Naive thymus-derived CD4-positive, alpha-beta T cell (primary cell): ENCODE data around the gene CIPC. TPM values are rescaled to one million over a fixed set of nuclear protein-coding genes. Genes with fewer than 3 reads are reported as not detected.
A peak's percentile ranks its signal among the peaks of the same experiment; 100 is the strongest.

Source experiments
- ATAC-seq: fragments of 150-1000 bp; cut with Tn5 transposase; 2 replicates; pipeline ENCODE4 v1.10.0; 2021; ENCODE audit warnings: mild to moderate bottlenecking, moderate library complexity
- CTCF ChIA-PET: fragments of 350-600 bp; sonication (Branson Sonifier 250); formaldehyde crosslinking; loops from one replicate; lab custom pipeline; 2021; ENCODE audit warnings: antibody characterized with exemption; lab: Charles Lee
- POLR2A ChIA-PET: fragments of 350-600 bp; sonication (Branson Sonifier 250); formaldehyde crosslinking; loops from one replicate; lab custom pipeline; 2021; ENCODE audit warnings: antibody characterized with exemption, inconsistent platforms; lab: Charles Lee
- DNase-seq, 9 donors: peaks; one replicate each; pipeline versions ENCODE4 v3.0.0 to v3.0.0-alpha.2; 2020 to 2022; ENCODE audit warnings: mixed read lengths in 1 of 9
- H3K27ac ChIP-seq: one replicate; pipeline ENCODE4 v1.7.0; 2013; ENCODE audit warnings: mild to moderate bottlenecking, low read depth, low read length, moderate library complexity
- H3K27me3 ChIP-seq, 2 donors: one replicate each; pipeline ENCODE4 v1.7.0; 2013; ENCODE audit warnings: low read length in 2 of 2, mild to moderate bottlenecking in 2 of 2, moderate library complexity in 2 of 2; ENCODE audit not compliant: control insufficient read depth in 2 of 2, insufficient read depth in 2 of 2
- H3K36me3 ChIP-seq, 3 experiments: 1 replicate in 2 of 3; 2 replicates in 1 of 3; pipeline ENCODE4 v1.7.0; 2013; ENCODE audit warnings: low read length in 3 of 3, mild to moderate bottlenecking in 3 of 3, moderate library complexity in 1 of 3; ENCODE audit not compliant: insufficient read depth in 3 of 3, control insufficient read depth in 2 of 3
- H3K4me1 ChIP-seq, 2 donors: one replicate each; pipeline ENCODE4 v1.7.0; 2013; ENCODE audit warnings: low read length in 2 of 2, mild to moderate bottlenecking in 2 of 2, moderate library complexity in 1 of 2; ENCODE audit not compliant: control insufficient read depth in 2 of 2, insufficient read depth in 2 of 2
- H3K4me3 ChIP-seq: 2 replicates; pipeline ENCODE4 v1.7.0; 2013; ENCODE audit warnings: mild to moderate bottlenecking, low read length
- H3K9me3 ChIP-seq, 3 experiments: 1 replicate in 2 of 3; 2 replicates in 1 of 3; pipeline ENCODE4 v1.7.0; 2013; ENCODE audit warnings: low read length in 3 of 3; ENCODE audit not compliant: control insufficient read depth in 2 of 3
- H3K27ac Mint-ChIP-seq, 9 donors: one replicate each; pipeline ENCODE4 v1.8.0; 2020 to 2022; ENCODE audit warnings: mixed read lengths in 9 of 9, mild to moderate bottlenecking in 8 of 9, moderate library complexity in 5 of 9, inconsistent platforms in 2 of 9
- H3K27me3 Mint-ChIP-seq, 5 donors: one replicate each; pipeline ENCODE4 v1.8.0; 2021 to 2022; ENCODE audit warnings: mixed read lengths in 5 of 5, mild to moderate bottlenecking in 1 of 5
- H3K36me3 Mint-ChIP-seq, 5 donors: one replicate each; pipeline ENCODE4 v1.8.0; 2020 to 2022; ENCODE audit warnings: mixed read lengths in 5 of 5, mild to moderate bottlenecking in 3 of 5, inconsistent platforms in 1 of 5
- H3K4me1 Mint-ChIP-seq, 7 donors: one replicate each; pipeline ENCODE4 v1.8.0; 2020 to 2022; ENCODE audit warnings: mixed read lengths in 7 of 7, mild to moderate bottlenecking in 3 of 7, inconsistent platforms in 1 of 7
- H3K4me3 Mint-ChIP-seq, 10 donors: one replicate each; pipeline ENCODE4 v1.8.0; 2020 to 2022; ENCODE audit warnings: mild to moderate bottlenecking in 10 of 10, mixed read lengths in 10 of 10, moderate library complexity in 6 of 10, inconsistent platforms in 2 of 10
- H3K9me3 Mint-ChIP-seq, 11 donors: one replicate each; pipeline ENCODE4 v1.8.0; 2020 to 2022; ENCODE audit warnings: mixed read lengths in 11 of 11, mild to moderate bottlenecking in 4 of 11, inconsistent platforms in 1 of 11, moderate library complexity in 1 of 11
- intact Hi-C, 2 donors: fragments of 100-400 bp; cut with micrococcal nuclease; formaldehyde crosslinking; loops; one replicate each; pipeline ENCODE4 v1.15.1; 2023
- polyA plus RNA-seq, 2 donors: library from polyadenylated mRNA; unstranded; fragments of 300-500 nt; fragmentation: Illumina TruSeq; gene quantifications; one replicate each; pipeline ENCODE4 v1.2.3, GENCODE V29; 2021
- total RNA-seq, 6 experiments: library from RNA in 5 of 6; stranded (reverse) in 5 of 6; gene quantifications; 1 replicate in 5 of 6; 2 replicates in 1 of 6; pipeline ENCODE4 v1.2.3 and lab custom pipeline; 2021 to 2026

CIPC gene
- total and polyA plus RNA-seq, 7 experiments from 2014 or later: 4.3 to 14.2 (median 10.5) TPM

- no peak for ATAC-seq
- no peaks in the 10 kb centered on the region for H3K36me3 Mint-ChIP-seq
Observed at GRCh38 chr14:77068517-77069200, 29.4 kb upstream of the CIPC start.

DNA sequence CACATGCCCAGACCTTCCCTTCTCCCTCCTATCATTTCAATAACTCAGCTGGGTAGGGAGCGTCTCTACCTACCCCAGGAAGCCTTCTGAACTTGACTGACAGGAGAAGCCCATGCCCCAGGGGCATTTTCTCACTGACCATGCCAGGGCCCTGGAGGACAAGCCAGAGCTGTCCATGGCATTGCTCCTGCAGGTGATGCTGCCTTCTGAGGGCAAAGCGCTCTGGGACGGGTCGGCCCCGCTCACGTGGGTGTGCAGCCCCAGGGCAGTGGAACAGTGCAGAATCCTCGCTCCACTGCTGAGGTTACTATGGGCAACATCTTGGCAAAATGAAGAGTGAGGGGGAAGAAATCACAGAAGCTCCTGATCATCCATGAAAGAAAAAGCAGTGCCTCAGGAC is 28.5 kb upstream of the CIPC start:
- Mint-ChIP-seq H3K36me3 (no peaks in the 10 kb centered on the region), H3K9me3 (no peaks in the 10 kb centered on the region), H3K27me3 (peaks cover 0 to 14% (median 4%) of the 10 kb centered on the region in 5 donors), H3K27ac (no peak overlapping the region), H3K4me1 (peaks cover 0 to 3% (median 0%) of the 10 kb centered on the region in 7 donors), H3K4me3 (no peak overlapping the region)
- intact Hi-C loops: no loop called here
- no peak overlapping the region for H3K27ac ChIP-seq
- H3K4me1 ChIP-seq: no peaks in the 10 kb centered on the region
- H3K27me3 ChIP-seq: no peaks in the 10 kb centered on the region
- ATAC-seq (no peak), DNase-seq (no peak)
- no peaks in the 10 kb centered on the region for H3K36me3 ChIP-seq
- no peak overlapping the region for H3K4me3 ChIP-seq
- ChIA-PET POLR2A (interaction anchor here (1.2 to 1.6 kb wide), 4 partner anchors 156 to 196 kb away, joined by 3 to 4 read pairs (median 4); no protein-coding TSS in a partner anchor), CTCF (interaction anchor here (1.1 to 10.5 kb wide), 24 partner anchors 10 to 484 kb away, joined by 3 to 204 read pairs (median 6); no protein-coding TSS in a partner anchor)
- H3K9me3 ChIP-seq: no peaks in the 10 kb centered on the region

More at GRCh38 chr14:77068517-77069200, 29.4 kb upstream of the CIPC start:
- Histone ChIP-seq H3K4me3 (no peak overlapping the region), H3K27me3 (no peaks in the 10 kb centered on the region), H3K36me3 (no peaks in the 10 kb centered on the region), H3K9me3 (no peaks in the 10 kb centered on the region), H3K27ac (no peak overlapping the region), H3K4me1 (no peaks in the 10 kb centered on the region)
- Mint-ChIP-seq H3K9me3 (no peaks in the 10 kb centered on the region), H3K27ac (peak overlapping the region in 1 of 9 donors; percentile 42), H3K4me1 (peaks cover 0 to 3% (median 0%) of the 10 kb centered on the region in 7 donors), H3K4me3 (no peak overlapping the region), H3K27me3 (peaks cover 0 to 11% (median 4%) of the 10 kb centered on the region in 5 donors)
- no peak for DNase-seq
- intact Hi-C loops: loop anchor here (1.0 kb wide), 2 partner anchors 121 to 155 kb away; no protein-coding TSS in a partner anchor
- ChIA-PET CTCF (interaction anchor here (0.6 to 10.5 kb wide), 15 partner anchors 14 to 485 kb away, joined by 3 to 204 read pairs (median 5); no protein-coding TSS in a partner anchor), POLR2A (interaction anchor here (1.2 to 1.4 kb wide), 2 partner anchors 155 to 195 kb away, joined by 3 to 4 read pairs; no protein-coding TSS in a partner anchor)

- Histone ChIP-seq H3K36me3 (no peaks in the 10 kb centered on the region), H3K27me3 (no peaks in the 10 kb centered on the region), H3K9me3 (no peaks in the 10 kb centered on the region), H3K27ac (no peak overlapping the region), H3K4me1 (no peaks in the 10 kb centered on the region), H3K4me3 (no peak overlapping the region)
- Mint-ChIP-seq H3K4me3 (no peak overlapping the region), H3K27me3 (peaks cover 0 to 14% (median 4%) of the 10 kb centered on the region in 5 donors), H3K27ac (no peak overlapping the region), H3K36me3 (no peaks in the 10 kb centered on the region), H3K9me3 (no peaks in the 10 kb centered on the region), H3K4me1 (peaks cover 0 to 3% (median 0%) of the 10 kb centered on the region in 7 donors)
- CTCF ChIA-PET: interaction anchor here (2.2 to 10.5 kb wide), 4 partner anchors 124 to 362 kb away, joined by 9 to 204 read pairs (median 14); no protein-coding TSS in a partner anchor
- no peak for ATAC-seq
- POLR2A ChIA-PET: interaction anchor here (1.3 kb wide), 1 partner anchor 52 kb away, joined by 3 read pairs; no protein-coding TSS in a partner anchor
- intact Hi-C loops: no loop called here
- no peak for DNase-seq
Observed at GRCh38 chr14:77071938-77072388, 26.1 kb upstream of the CIPC start.

- ChIA-PET CTCF (interaction anchor here (10.5 kb wide), 1 partner anchor 201 kb away, joined by 204 read pairs; no protein-coding TSS in a partner anchor), POLR2A (no interaction called here)
- no peak overlapping the region for H3K27ac Mint-ChIP-seq
Observed at GRCh38 chr14:77074969-77075368, 23.1 kb upstream of the CIPC start.

GRCh38 chr14:77076113-77076631 is 21.9 kb upstream of the CIPC start:
- intact Hi-C loops: no loop called here
- ATAC-seq: no peak
- Mint-ChIP-seq H3K4me1 (no peaks in the 10 kb centered on the region), H3K27ac (no peak overlapping the region), H3K36me3 (peaks cover 0 to 8% (median 8%) of the 10 kb centered on the region in 5 donors), H3K9me3 (peaks cover 0 to 10% (median 5%) of the 10 kb centered on the region in 11 donors), H3K4me3 (no peak overlapping the region), H3K27me3 (peaks cover 0 to 9% (median 0%) of the 10 kb centered on the region in 5 donors)
- Histone ChIP-seq H3K9me3 (no peaks in the 10 kb centered on the region), H3K36me3 (no peaks in the 10 kb centered on the region), H3K27me3 (no peaks in the 10 kb centered on the region), H3K27ac (no peak overlapping the region), H3K4me3 (no peak overlapping the region), H3K4me1 (no peaks in the 10 kb centered on the region)
- ChIA-PET CTCF (interaction anchor here (10.5 kb wide), 1 partner anchor 202 kb away, joined by 204 read pairs; no protein-coding TSS in a partner anchor), POLR2A (interaction anchor here (0.6 kb wide), 1 partner anchor 39 kb away, joined by 3 read pairs; no protein-coding TSS in a partner anchor)
- DNase-seq: no peak

More at GRCh38 chr14:77074969-77075368, 23.1 kb upstream of the CIPC start:
- Histone ChIP-seq H3K27me3 (no peaks in the 10 kb centered on the region), H3K9me3 (no peaks in the 10 kb centered on the region), H3K4me1 (no peaks in the 10 kb centered on the region), H3K36me3 (no peaks in the 10 kb centered on the region), H3K27ac (no peak overlapping the region), H3K4me3 (no peak overlapping the region)
- no peak overlapping the region for H3K4me3 Mint-ChIP-seq
- peaks cover 0 to 7% (median 0%) of the 10 kb centered on the region in 5 donors for H3K27me3 Mint-ChIP-seq
- H3K4me1 Mint-ChIP-seq: no peaks in the 10 kb centered on the region
- H3K36me3 Mint-ChIP-seq: peaks cover 0 to 5% (median 4%) of the 10 kb centered on the region in 5 donors
- intact Hi-C loops: no loop called here
- peaks cover 0 to 5% (median 3%) of the 10 kb centered on the region in 11 donors for H3K9me3 Mint-ChIP-seq
- DNase-seq (no peak), ATAC-seq (no peak)

GRCh38 chr14:77077040-77077439 is 21.0 kb upstream of the CIPC start:
- Mint-ChIP-seq H3K4me3 (no peak overlapping the region), H3K4me1 (no peaks in the 10 kb centered on the region), H3K27ac (no peak overlapping the region), H3K9me3 (peaks cover 0 to 10% (median 5%) of the 10 kb centered on the region in 11 donors), H3K27me3 (peaks cover 0 to 9% (median 0%) of the 10 kb centered on the region in 5 donors), H3K36me3 (peaks cover 0 to 8% (median 8%) of the 10 kb centered on the region in 5 donors)
- ATAC-seq (no peak), DNase-seq (no peak)
- POLR2A ChIA-PET: no interaction called here
- Histone ChIP-seq H3K9me3 (no peaks in the 10 kb centered on the region), H3K27me3 (no peaks in the 10 kb centered on the region), H3K36me3 (no peaks in the 10 kb centered on the region), H3K4me1 (no peaks in the 10 kb centered on the region), H3K27ac (no peak overlapping the region), H3K4me3 (no peak overlapping the region)
- CTCF ChIA-PET: interaction anchor here (10.5 kb wide), 1 partner anchor 203 kb away, joined by 204 read pairs; no protein-coding TSS in a partner anchor
- intact Hi-C loops: no loop called here
